Left ventricle myocardium inferior (tissue), 1 donor: ENCODE results near the gene NSFL1C. TPM values are rescaled to one million over a fixed set of nuclear protein-coding genes. Genes with fewer than 3 reads are reported as not detected.

Source experiments
- DNase-seq: peaks from one replicate; pipeline ENCODE4 v3.0.0-alpha.2; 2020
- H3K27ac ChIP-seq: fragments of 200-600 bp; replicated peaks from 2 replicates; pipeline ENCODE4 v1.8.0; 2021
- H3K27me3 ChIP-seq: fragments of 200-600 bp; 2 replicates; pipeline ENCODE4 v1.8.0; 2021; ENCODE audit warnings: low read depth
- H3K36me3 ChIP-seq: fragments of 200-600 bp; 2 replicates; pipeline ENCODE4 v1.8.0; 2021
- H3K4me1 ChIP-seq: fragments of 200-600 bp; 2 replicates; pipeline ENCODE4 v1.8.0; 2021
- H3K4me3 ChIP-seq: fragments of 200-600 bp; 2 replicates; pipeline ENCODE4 v1.8.0; 2021; ENCODE audit warnings: mild to moderate bottlenecking, moderate library complexity
- H3K9me3 ChIP-seq: fragments of 200-600 bp; replicated peaks from 2 replicates; pipeline ENCODE4 v1.8.0; 2021
- intact Hi-C: fragments of 100-400 bp; cut with micrococcal nuclease; formaldehyde crosslinking; loops from one replicate; pipeline ENCODE4 v1.11.0; 2022
- total RNA-seq: library from RNA; stranded (reverse); fragmentation: NEBNext Ultra II Directional; extraction: Animal tissue kit (Norgen Biotek cat#: 25700); gene quantifications from one replicate; pipeline ENCODE4 v1.2.1, GENCODE V29; 2021
- TF ChIP-seq, protein P1 (sequence below): fragments of 200-600 bp; IDR thresholded peaks from 2 replicates; pipeline ENCODE4 v1.8.0; 2021; ENCODE audit warnings: antibody characterized with exemption, mild to moderate bottlenecking, borderline replicate concordance
- donor health status: DM: no; HTN: yes; CAD: no; lungs with severe emphysema.

NSFL1C gene
- total RNA-seq, 1 donor from 2014 or later, result 56.6 TPM

DNA sequence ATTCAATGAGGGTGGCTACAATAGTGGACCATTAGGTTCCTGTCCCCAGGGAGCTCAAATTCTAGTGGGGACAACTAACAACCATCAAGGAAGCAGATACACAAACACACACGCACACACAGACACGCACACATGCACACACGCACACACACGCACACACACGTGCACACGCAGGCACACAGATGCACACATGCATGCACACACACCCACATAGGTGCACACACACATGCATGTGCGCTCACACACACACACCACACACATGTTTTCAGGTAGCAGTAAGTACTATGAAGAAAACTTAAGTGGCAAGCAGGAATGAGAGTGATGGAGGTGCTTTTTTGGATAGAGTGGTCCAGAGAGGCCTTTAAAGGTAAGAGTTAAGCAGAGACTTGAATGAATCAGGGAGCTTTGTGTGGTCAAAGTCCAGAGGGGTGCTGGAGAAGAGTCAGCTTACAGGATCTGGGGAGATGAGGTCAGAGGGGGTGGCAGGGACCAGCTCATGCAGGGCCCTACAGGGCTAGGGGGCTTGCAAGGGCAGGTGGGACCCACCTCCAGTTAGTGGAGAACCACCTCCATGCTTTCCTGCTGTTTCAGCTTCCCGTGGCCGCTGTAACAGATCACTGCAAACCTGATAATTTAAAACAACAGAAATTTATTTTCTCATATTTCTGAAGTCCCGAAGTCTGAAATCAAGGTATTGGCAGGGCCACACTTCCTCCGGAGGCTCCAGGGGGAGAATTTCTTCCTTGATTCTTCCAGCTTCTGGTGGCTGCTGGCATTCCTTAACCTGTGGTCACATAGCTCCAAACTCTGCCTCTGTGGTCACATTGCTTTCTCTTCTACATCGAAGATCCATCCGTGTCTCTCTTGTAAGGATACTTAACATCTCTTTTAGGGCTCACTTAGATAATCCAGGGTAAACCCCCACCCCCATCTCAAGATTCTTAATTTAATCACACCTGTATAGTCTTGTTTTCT, 6.9 kb upstream of the NSFL1C start:
- Histone ChIP-seq H3K27ac (no peak overlapping the region), H3K36me3 (no peaks in the 10 kb centered on the region), H3K4me3 (no peak overlapping the region), H3K27me3 (no peaks in the 10 kb centered on the region), H3K4me1 (peaks cover 9% of the 10 kb centered on the region), H3K9me3 (no peaks in the 10 kb centered on the region)
- TF ChIP-seq, protein P1, sequence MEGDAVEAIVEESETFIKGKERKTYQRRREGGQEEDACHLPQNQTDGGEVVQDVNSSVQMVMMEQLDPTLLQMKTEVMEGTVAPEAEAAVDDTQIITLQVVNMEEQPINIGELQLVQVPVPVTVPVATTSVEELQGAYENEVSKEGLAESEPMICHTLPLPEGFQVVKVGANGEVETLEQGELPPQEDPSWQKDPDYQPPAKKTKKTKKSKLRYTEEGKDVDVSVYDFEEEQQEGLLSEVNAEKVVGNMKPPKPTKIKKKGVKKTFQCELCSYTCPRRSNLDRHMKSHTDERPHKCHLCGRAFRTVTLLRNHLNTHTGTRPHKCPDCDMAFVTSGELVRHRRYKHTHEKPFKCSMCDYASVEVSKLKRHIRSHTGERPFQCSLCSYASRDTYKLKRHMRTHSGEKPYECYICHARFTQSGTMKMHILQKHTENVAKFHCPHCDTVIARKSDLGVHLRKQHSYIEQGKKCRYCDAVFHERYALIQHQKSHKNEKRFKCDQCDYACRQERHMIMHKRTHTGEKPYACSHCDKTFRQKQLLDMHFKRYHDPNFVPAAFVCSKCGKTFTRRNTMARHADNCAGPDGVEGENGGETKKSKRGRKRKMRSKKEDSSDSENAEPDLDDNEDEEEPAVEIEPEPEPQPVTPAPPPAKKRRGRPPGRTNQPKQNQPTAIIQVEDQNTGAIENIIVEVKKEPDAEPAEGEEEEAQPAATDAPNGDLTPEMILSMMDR, result no peak
- DNase-seq, result no peak
- intact Hi-C loops, result no loop called here

DNA sequence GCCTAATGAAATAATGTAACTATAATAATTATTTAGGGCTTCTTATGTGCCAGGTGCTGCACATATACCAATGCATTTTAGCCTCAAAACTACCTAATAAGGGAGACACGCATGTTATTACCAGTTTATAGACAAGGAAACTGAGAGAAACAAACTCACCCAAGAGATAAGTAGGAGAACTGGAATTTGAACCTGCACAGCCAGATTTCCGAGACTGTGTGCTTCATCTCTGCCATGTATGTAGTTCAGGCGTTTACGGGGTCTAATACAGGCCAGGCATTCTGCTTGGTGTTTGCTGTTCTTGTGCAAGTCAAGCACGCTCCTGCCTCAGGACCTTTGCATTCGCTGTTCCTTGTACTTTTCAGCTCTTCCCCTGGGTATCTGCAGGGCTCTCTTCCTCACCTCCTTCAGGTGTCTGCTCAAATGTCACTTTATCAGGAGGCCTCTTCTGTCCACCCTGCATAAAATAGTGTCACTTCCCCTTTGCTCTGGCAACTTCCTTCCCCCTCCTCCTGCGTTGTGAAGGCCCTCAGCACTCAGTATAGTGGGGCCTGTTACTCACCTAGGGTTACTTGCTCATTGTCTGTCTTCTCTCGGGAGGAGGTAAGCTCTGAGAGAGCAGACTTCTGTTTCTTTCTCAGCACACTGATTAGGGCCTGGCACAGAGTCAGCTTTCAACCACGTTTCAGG, 6.1 kb upstream of the NSFL1C start:
- Histone ChIP-seq H3K27ac (no peak overlapping the region), H3K9me3 (no peaks in the 10 kb centered on the region), H3K27me3 (no peaks in the 10 kb centered on the region), H3K4me1 (peaks cover 9% of the 10 kb centered on the region), H3K36me3 (no peaks in the 10 kb centered on the region), H3K4me3 (no peak overlapping the region)
- intact Hi-C loops, result no loop called here
- TF ChIP-seq, protein P1, result no peak
- no peak for DNase-seq

DNA sequence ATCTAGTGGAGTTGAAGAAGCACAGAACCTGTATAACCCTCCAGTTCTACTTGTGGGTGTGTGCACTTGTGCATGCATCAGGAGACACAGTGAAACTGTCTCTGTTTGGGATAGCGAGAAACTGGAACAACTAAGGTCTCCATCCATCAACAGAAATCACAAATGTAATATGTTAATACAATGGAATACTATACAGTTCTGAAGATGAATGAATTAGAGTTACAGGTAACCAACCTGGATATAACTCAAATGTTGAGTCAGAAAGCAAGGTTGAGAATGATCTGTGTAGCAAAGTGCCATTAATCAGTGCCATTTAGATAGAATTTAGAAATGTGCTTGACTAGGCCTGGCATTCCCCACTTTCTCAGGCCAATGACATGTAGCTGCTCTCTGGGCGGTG, 4.6 kb upstream of the NSFL1C start:
- H3K9me3 ChIP-seq, result no peaks in the 10 kb centered on the region
- TF ChIP-seq, protein P1, result no peak
- H3K4me1 ChIP-seq, result peaks cover 18% of the 10 kb centered on the region
- DNase-seq, result no peak
- H3K27me3 ChIP-seq, result no peaks in the 10 kb centered on the region
- intact Hi-C loops, result no loop called here
- H3K27ac ChIP-seq, result no peak overlapping the region
- H3K36me3 ChIP-seq, result no peaks in the 10 kb centered on the region
- H3K4me3 ChIP-seq, result no peak overlapping the region

DNA sequence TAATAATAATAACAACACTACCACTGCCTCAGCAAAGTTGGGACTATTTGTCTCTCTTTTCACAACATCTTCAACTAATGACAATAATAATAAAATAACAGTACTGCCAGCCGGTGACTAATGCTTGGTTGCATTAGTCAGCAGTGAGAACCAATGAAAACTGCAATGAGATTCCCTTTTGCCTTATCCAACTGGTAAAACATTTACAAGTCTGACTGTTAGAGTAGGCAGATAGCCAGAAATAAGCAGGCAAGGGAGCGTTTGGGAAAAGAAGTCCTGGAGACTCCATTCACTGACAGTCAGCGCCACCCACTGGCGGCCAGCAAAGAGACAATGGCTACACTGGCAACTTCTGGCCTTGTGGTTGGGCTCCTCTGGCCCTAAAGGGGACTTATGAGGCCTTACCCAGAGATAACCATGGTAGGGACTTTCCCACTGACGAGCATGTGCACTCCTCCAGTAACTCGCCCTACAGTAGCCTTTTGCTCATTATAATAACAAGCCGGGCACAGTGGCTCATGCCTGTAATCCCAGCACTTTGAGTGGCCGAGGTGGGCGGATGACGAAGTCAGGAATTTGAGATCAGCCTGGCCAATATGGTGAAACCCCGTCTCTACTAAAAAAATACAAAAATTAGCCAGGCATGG, 3.4 kb upstream of the NSFL1C start:
- no peaks in the 10 kb centered on the region for H3K27me3 ChIP-seq
- peak; percentile 69 for DNase-seq
- peaks cover 30% of the 10 kb centered on the region for H3K4me1 ChIP-seq
- intact Hi-C loops, result no loop called here
- no peak overlapping the region for H3K27ac ChIP-seq
- H3K4me3 ChIP-seq, result no peak overlapping the region
- H3K36me3 ChIP-seq, result no peaks in the 10 kb centered on the region
- TF ChIP-seq, protein P1, result peak; percentile 74
- no peaks in the 10 kb centered on the region for H3K9me3 ChIP-seq

DNA sequence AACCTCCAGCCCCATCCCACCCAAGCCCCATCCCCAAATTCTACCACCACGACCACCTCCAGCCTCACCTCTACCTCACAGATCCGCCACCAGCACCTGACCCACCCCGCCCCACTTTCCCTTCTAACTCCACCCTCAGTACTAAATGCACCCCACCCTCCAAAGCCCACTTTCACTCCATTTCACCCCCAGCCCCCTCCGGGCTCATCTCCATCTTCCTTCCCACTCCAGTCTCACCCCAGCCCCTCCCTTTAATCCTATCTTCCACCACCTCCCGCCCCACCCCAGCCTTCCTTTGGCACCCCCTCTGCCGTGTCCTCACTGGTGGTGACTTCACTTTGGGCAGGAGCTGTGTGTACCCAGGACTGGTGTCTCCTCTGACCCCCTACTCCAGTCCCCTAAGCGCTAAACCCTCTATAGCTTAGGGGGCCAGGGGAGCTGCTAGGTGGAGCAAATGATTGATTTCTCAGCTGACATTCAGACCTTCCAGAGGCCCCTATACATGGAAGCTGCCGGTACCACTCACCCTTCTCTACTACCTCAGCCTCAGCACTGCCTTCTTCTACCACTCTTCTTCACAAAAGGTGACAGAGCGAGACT, 2.8 kb upstream of the NSFL1C start:
- Histone ChIP-seq H3K4me1 (peaks cover 37% of the 10 kb centered on the region), H3K4me3 (no peak overlapping the region), H3K27me3 (no peaks in the 10 kb centered on the region), H3K27ac (no peak overlapping the region), H3K36me3 (peaks cover 4% of the 10 kb centered on the region), H3K9me3 (no peaks in the 10 kb centered on the region)
- TF ChIP-seq, protein P1, result no peak
- intact Hi-C loops, result no loop called here
- DNase-seq, result no peak
